HEK293 (cell line): ENCODE results near the gene CNIH3.

ENCODE experiments used
- CTCF ChIA-PET: fragments of 350-600 bp; formaldehyde crosslinking; extraction: SDS; loops from one replicate; lab custom pipeline; 2021; ENCODE audit warnings: antibody characterized with exemption; lab: Yijun Ruan, JAX
- POLR2A ChIA-PET: fragments of 300-600 bp; formaldehyde crosslinking; extraction: SDS; loops from one replicate; lab custom pipeline; 2020; ENCODE audit warnings: antibody characterized with exemption, inconsistent platforms; lab: Yijun Ruan, JAX
- H3K27ac ChIP-seq: fragments of 200-500 bp; sonication (Bioruptor generic); 2 replicates; pipeline ENCODE4 v1.5.1; 2014; ENCODE audit warnings: low read depth, low read length, control low read depth, inconsistent platforms; ENCODE audit errors: extremely low read depth
- H3K36me3 ChIP-seq, 2 experiments: fragments of 200-500 bp in 1 of 2; sonication (Bioruptor generic) in 1 of 2; 1 replicate in 1 of 2; 2 replicates in 1 of 2; pipeline ENCODE4 v1.5.1; 2014 to 2017; ENCODE audit warnings: inconsistent platforms in 2 of 2, low read length in 2 of 2; ENCODE audit not compliant: control insufficient read depth in 2 of 2, insufficient read depth in 1 of 2
- H3K4me1 ChIP-seq: fragments of 200-500 bp; sonication (Bioruptor generic); 2 replicates; pipeline ENCODE4 v1.5.1; 2014; ENCODE audit warnings: mild to moderate bottlenecking, low read length, inconsistent platforms; ENCODE audit not compliant: control insufficient read depth, insufficient read depth
- H3K4me3 ChIP-seq: 2 replicates; pipeline ENCODE4 v1.5.1; 2011; ENCODE audit warnings: low read depth, mild to moderate bottlenecking, control low read depth, low read length, moderate library complexity
- H3K9me3 ChIP-seq: fragments of 200-500 bp; sonication (Bioruptor generic); 2 replicates; pipeline ENCODE4 v1.5.1; 2014; ENCODE audit warnings: low read depth, low read length, inconsistent platforms; ENCODE audit not compliant: control insufficient read depth, insufficient read depth
- ATF2 ChIP-seq: fragments of 450-650 bp; formaldehyde crosslinking; IDR thresholded peaks from 2 replicates; pipeline ENCODE4 v1.5.1; 2016; ENCODE audit warnings: missing biosample characterization, missing genetic modification characterization, low read depth
- PRDM4 ChIP-seq: fragments of 450-650 bp; formaldehyde crosslinking; IDR thresholded peaks from 2 replicates; pipeline ENCODE4 v1.5.1; 2017; ENCODE audit warnings: missing biosample characterization, missing genetic modification characterization
- SCRT2 ChIP-seq: fragments of 450-650 bp; formaldehyde crosslinking; IDR thresholded peaks from 2 replicates; pipeline ENCODE4 v1.5.1; 2016; ENCODE audit warnings: missing biosample characterization, missing genetic modification characterization
- SP7 ChIP-seq: fragments of 450-650 bp; formaldehyde crosslinking; IDR thresholded peaks from 2 replicates; pipeline ENCODE4 v1.5.1; 2016; ENCODE audit warnings: missing biosample characterization, missing genetic modification characterization
- YY2 ChIP-seq: fragments of 450-650 bp; formaldehyde crosslinking; IDR thresholded peaks from 2 replicates; pipeline ENCODE4 v1.5.1; 2016; ENCODE audit warnings: missing biosample characterization, missing genetic modification characterization
- ZBTB17 ChIP-seq: fragments of 450-650 bp; formaldehyde crosslinking; IDR thresholded peaks from 2 replicates; pipeline ENCODE4 v1.5.1; 2016; ENCODE audit warnings: missing biosample characterization, missing genetic modification characterization
- ZBTB21 ChIP-seq: fragments of 450-650 bp; formaldehyde crosslinking; IDR thresholded peaks from 2 replicates; pipeline ENCODE4 v1.5.1; 2017; ENCODE audit warnings: missing biosample characterization, missing genetic modification characterization
- ZNF148 ChIP-seq: fragments of 450-650 bp; formaldehyde crosslinking; IDR thresholded peaks from 2 replicates; pipeline ENCODE4 v1.5.0; 2017; ENCODE audit warnings: missing biosample characterization, missing genetic modification characterization, borderline replicate concordance
- ZNF155 ChIP-seq: fragments of 450-650 bp; formaldehyde crosslinking; IDR thresholded peaks from 2 replicates; pipeline ENCODE4 v1.5.1; 2016; ENCODE audit warnings: missing biosample characterization, missing genetic modification characterization
- ZNF16 ChIP-seq: fragments of 450-650 bp; formaldehyde crosslinking; IDR thresholded peaks from 2 replicates; pipeline ENCODE4 v1.5.1; 2016; ENCODE audit warnings: low read depth, missing biosample characterization, missing genetic modification characterization
- ZNF202 ChIP-seq: fragments of 450-650 bp; formaldehyde crosslinking; IDR thresholded peaks from 2 replicates; pipeline ENCODE4 v1.5.1; 2016; ENCODE audit warnings: missing biosample characterization, missing genetic modification characterization, borderline replicate concordance
- ZNF221 ChIP-seq: fragments of 450-650 bp; formaldehyde crosslinking; IDR thresholded peaks from 2 replicates; pipeline ENCODE4 v1.5.1; 2017; ENCODE audit warnings: missing biosample characterization, missing genetic modification characterization, borderline replicate concordance
- ZNF335 ChIP-seq: fragments of 450-650 bp; formaldehyde crosslinking; conservative IDR thresholded peaks from 2 replicates; pipeline ENCODE4 v1.5.1; 2016; ENCODE audit warnings: missing biosample characterization, missing genetic modification characterization
- ZNF654 ChIP-seq: fragments of 450-650 bp; formaldehyde crosslinking; IDR thresholded peaks from 2 replicates; pipeline ENCODE4 v1.5.1; 2016; ENCODE audit warnings: low read depth, missing biosample characterization, missing genetic modification characterization
- ZNF692 ChIP-seq: fragments of 450-650 bp; formaldehyde crosslinking; IDR thresholded peaks from 2 replicates; pipeline ENCODE4 v1.5.1; 2016; ENCODE audit warnings: missing biosample characterization, missing genetic modification characterization
- ZSCAN4 ChIP-seq: fragments of 450-650 bp; formaldehyde crosslinking; IDR thresholded peaks from 2 replicates; pipeline ENCODE4 v1.5.1; 2017; ENCODE audit warnings: missing biosample characterization, missing genetic modification characterization

The CNIH3 gene

GRCh38 chr1:224727351-224728289 lies 111.5 kb downstream of the CNIH3 start:
- Histone ChIP-seq H3K27ac (no peak overlapping the region), H3K4me1 (no peaks in the 10 kb centered on the region)
- CTCF ChIA-PET, result interaction anchor here (0.6 kb wide), 1 partner anchor 1366 kb away, joined by 3 read pairs; no protein-coding TSS in a partner anchor

GRCh38 chr1:224730540-224730939 lies 114.4 kb downstream of the CNIH3 start:
- no peaks in the 10 kb centered on the region for H3K9me3 ChIP-seq
- TF ChIP-seq PRDM4 (tag by site-specific recombination) (no peak), ZNF654 (tag by site-specific recombination) (no peak), ZNF335 (peak; percentile 51), ZSCAN4 (tag by site-specific recombination) (no peak), ATF2 (tag by site-specific recombination) (peak; percentile 86), SCRT2 (tag by site-specific recombination) (peak; percentile 57), ZBTB21 (tag by site-specific recombination) (peak; percentile 48; the same call in 1 of the 2 replicates), ZNF692 (tag by site-specific recombination) (0 out of 2 replicates have a peak, but pooled peaks have one; percentile 17), ZNF202 (tag by site-specific recombination) (no peak), ZNF155 (no peak), ZNF16 (tag by site-specific recombination) (no peak)
- POLR2A ChIA-PET, result no interaction called here
- H3K4me1 ChIP-seq, result peaks cover 4% of the 10 kb centered on the region; the same call in 1 of the 2 replicates
- no peaks in the 10 kb centered on the region for H3K36me3 ChIP-seq
- H3K4me3 ChIP-seq, result no peak overlapping the region
- CTCF ChIA-PET, result interaction anchor here (0.7 to 0.9 kb wide), 2 partner anchors 122 to 216 kb away, joined by 3 to 4 read pairs; no protein-coding TSS in a partner anchor
- H3K27ac ChIP-seq, result no peak overlapping the region

More at GRCh38 chr1:224727351-224728289, 111.5 kb downstream of the CNIH3 start:
- no peaks in the 10 kb centered on the region for H3K9me3 ChIP-seq
- no peaks in the 10 kb centered on the region for H3K36me3 ChIP-seq
- TF ChIP-seq ZNF148 (tag by site-specific recombination), result 0 out of 2 replicates have a peak, but pooled peaks have one; percentile 33
- peak; percentile 74 for TF ChIP-seq YY2 (tag by site-specific recombination)
- TF ChIP-seq ZNF221 (tag by site-specific recombination), result no peak
- TF ChIP-seq ZBTB17 (tag by site-specific recombination), result no peak
- peak; percentile 96 for TF ChIP-seq SP7
- TF ChIP-seq, all 188 proteins: peak for 3
- H3K4me3 ChIP-seq, result no peak overlapping the region
- POLR2A ChIA-PET, result no interaction called here
